ENCODE data around the gene LDLRAD3. TPM values are rescaled to one million over a fixed set of nuclear protein-coding genes. Genes with fewer than 3 reads are reported as not detected.

Gene LDLRAD3, protein sequence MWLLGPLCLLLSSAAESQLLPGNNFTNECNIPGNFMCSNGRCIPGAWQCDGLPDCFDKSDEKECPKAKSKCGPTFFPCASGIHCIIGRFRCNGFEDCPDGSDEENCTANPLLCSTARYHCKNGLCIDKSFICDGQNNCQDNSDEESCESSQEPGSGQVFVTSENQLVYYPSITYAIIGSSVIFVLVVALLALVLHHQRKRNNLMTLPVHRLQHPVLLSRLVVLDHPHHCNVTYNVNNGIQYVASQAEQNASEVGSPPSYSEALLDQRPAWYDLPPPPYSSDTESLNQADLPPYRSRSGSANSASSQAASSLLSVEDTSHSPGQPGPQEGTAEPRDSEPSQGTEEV
- not detected for total RNA-seq
- polyA plus RNA-seq, result not detected

DNA sequence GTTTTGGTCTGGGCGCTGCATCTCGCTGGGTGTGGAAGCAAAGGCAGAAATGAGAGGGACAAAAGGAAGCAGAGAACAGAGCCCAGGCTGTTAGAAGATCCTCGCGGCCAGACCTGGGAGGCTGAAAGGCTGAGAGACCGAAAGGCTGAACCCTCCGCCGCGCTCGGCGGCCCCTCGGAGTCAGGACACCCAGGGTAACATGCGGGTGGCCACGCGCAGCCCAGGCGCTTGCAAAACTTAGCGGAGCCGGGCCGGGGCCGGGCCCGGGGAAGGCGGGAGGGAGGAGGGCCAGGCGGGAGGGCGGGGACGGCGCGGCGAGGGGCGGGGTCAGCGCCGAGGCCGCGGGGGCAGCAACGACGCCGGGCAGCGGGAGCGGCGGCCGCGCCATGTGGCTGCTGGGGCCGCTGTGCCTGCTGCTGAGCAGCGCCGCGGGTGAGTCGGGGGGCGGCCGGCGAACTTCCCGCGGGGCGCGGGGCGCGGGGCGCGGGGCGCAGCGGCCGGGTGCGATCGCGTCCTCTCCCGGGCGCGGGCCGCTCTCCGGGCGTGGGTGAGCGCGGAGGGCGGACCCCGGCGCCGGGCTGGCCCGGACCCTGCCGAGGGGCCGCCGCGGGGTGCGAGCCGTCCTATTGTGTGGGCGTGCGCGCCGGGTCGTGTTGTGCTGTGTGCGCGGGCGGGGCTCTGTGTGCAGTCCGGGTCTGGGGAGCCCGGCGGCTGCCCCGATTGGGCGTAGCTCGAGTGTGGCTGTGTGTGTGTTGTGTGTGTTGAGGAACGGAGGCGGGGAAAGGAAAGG lies at the start of gene LDLRAD3:
Gene LDLRAD3 (plus strand): TSS at position 350 of the 790 bp plus-strand sequence. CDS start 37 bp downstream, at position 387.
- H3K27me3 Mint-ChIP-seq, result peaks cover 35 to 38% of the 10 kb centered on the region in 2 donors
- CTCF ChIA-PET (ENCODE audit: partially characterized antibody), result no interaction called here
- H3K9me3 Mint-ChIP-seq, result no peaks in the 10 kb centered on the region
- no peaks in the 10 kb centered on the region for H3K36me3 Mint-ChIP-seq
- no peaks in the 10 kb centered on the region for H3K27me3 ChIP-seq (ENCODE audit: insufficient read depth, low read length)
- peaks cover 2 to 20% (median 10%) of the 10 kb centered on the region in 4 donors for H3K4me1 Mint-ChIP-seq
- intact Hi-C loops (cut with micrococcal nuclease), result no loop called here
- no peaks in the 10 kb centered on the region for H3K4me1 ChIP-seq (ENCODE audit: insufficient read depth, low read length)
- peak in 2 of 5 donors; percentile 0 to 7 for DNase-seq
- no peaks in the 10 kb centered on the region for H3K9me3 ChIP-seq (ENCODE audit: control insufficient read depth in 1 of 2, low read length in 2 of 2)
- H3K27ac ChIP-seq (ENCODE audit: low read depth, low read length), result no peak within 1 kb of the TSS
- H3K4me3 Mint-ChIP-seq, result peak within 1 kb of the TSS; percentile 78 to 87 (median 83)
- H3K27ac Mint-ChIP-seq, result no peak within 1 kb of the TSS
- H3K4me3 ChIP-seq (ENCODE audit: low read length in 2 of 2), result no peak within 1 kb of the TSS
- POLR2A ChIA-PET (ENCODE audit: partially characterized antibody), result no interaction called here
- no peaks in the 10 kb centered on the region for H3K36me3 ChIP-seq (ENCODE audit: insufficient read depth, low read length)

- Mint-ChIP-seq H3K4me1 (no peaks in the 10 kb centered on the region), H3K4me3 (no peak overlapping the region), H3K36me3 (no peaks in the 10 kb centered on the region), H3K9me3 (peaks cover 2 to 22% (median 11%) of the 10 kb centered on the region in 8 donors), H3K27me3 (peaks cover 13 to 16% of the 10 kb centered on the region in 2 donors), H3K27ac (no peak overlapping the region)
- H3K4me3 ChIP-seq (ENCODE audit: low read length in 2 of 2), result no peak overlapping the region
- ChIA-PET POLR2A (ENCODE audit: partially characterized antibody) (no interaction called here), CTCF (ENCODE audit: partially characterized antibody) (no interaction called here)
- no peaks in the 10 kb centered on the region for H3K4me1 ChIP-seq (ENCODE audit: insufficient read depth, low read length)
- H3K27ac ChIP-seq (ENCODE audit: low read depth, low read length), result no peak overlapping the region
- H3K9me3 ChIP-seq (ENCODE audit: control insufficient read depth in 1 of 2, low read length in 2 of 2), result no peaks in the 10 kb centered on the region
- intact Hi-C loops (cut with micrococcal nuclease), result no loop called here
- no peak for DNase-seq
- H3K36me3 ChIP-seq (ENCODE audit: insufficient read depth, low read length), result no peaks in the 10 kb centered on the region
- H3K27me3 ChIP-seq (ENCODE audit: insufficient read depth, low read length), result no peaks in the 10 kb centered on the region
These were observed 46.8 kb upstream of the LDLRAD3 start for GRCh38 chr11:35897019-35897418.

DNA sequence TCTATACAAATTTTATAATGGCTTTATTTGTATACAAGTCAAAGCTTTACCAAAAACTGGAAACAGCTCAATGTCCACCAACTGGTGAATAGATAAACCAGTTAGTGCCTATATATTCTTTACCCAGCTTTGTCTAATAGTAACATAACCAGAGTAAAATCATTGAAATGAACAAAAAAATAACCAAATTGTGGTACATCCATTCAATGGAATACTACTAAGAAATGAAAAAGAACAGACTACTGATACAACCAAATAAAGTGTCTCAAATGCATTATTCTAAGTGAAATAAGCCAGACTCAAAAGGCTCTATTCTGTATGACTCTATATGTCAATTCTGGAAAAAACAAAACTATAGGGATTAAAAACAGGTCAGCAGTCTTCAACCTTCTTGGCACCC lies 40.9 kb upstream of the LDLRAD3 start:
- intact Hi-C loops (cut with micrococcal nuclease), result loop anchor here (10.0 kb wide), 1 partner anchor 58 kb away; no protein-coding TSS in a partner anchor
- H3K36me3 ChIP-seq (ENCODE audit: insufficient read depth, low read length), result no peaks in the 10 kb centered on the region
- no peak overlapping the region for H3K4me3 ChIP-seq (ENCODE audit: low read length in 2 of 2)
- H3K9me3 Mint-ChIP-seq, result peaks cover 2 to 43% (median 26%) of the 10 kb centered on the region in 8 donors
- H3K4me1 Mint-ChIP-seq, result no peaks in the 10 kb centered on the region
- H3K4me1 ChIP-seq (ENCODE audit: insufficient read depth, low read length), result no peaks in the 10 kb centered on the region
- H3K27ac Mint-ChIP-seq, result no peak overlapping the region
- ChIA-PET POLR2A (ENCODE audit: partially characterized antibody) (no interaction called here), CTCF (ENCODE audit: partially characterized antibody) (no interaction called here)
- no peak overlapping the region for H3K4me3 Mint-ChIP-seq
- no peaks in the 10 kb centered on the region for H3K36me3 Mint-ChIP-seq
- H3K27me3 ChIP-seq (ENCODE audit: insufficient read depth, low read length), result no peaks in the 10 kb centered on the region
- DNase-seq, result no peak
- H3K27me3 Mint-ChIP-seq, result peaks cover 7% of the 10 kb centered on the region in 2 donors
- peaks cover 0 to 4% of the 10 kb centered on the region in 2 donors for H3K9me3 ChIP-seq (ENCODE audit: control insufficient read depth in 1 of 2, low read length in 2 of 2)
- H3K27ac ChIP-seq (ENCODE audit: low read depth, low read length), result no peak overlapping the region

DNA sequence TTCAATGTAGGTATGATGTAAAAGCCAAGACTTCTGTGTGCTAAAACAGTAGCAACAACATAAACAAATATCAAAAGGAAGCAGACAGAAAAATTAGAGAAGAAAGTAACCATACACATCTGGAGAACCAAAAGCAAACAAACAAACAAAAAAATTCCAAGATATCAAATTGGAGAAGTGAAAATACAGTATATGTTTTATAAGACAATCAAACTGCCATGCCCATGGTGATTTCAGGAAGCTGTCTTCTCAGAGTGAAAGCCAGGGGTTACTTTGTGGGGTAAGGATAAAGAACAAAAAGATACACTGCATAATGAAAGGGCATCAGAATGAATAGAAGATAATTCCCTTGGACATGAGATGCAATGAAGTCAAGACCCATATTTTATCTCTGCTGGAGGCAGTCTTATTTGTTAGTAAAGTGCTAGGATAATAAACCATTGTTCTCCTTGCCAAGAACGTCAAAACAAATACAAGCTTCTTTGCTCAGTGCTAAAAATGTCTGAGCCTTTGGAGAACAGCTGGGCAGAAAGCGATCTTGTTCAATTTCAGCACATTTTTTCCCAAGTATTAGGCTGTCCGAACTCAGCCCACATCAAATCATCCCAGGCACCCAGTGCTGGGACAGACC lies 38.1 kb upstream of the LDLRAD3 start:
- DNase-seq, result no peak
- peaks cover 0 to 4% of the 10 kb centered on the region in 2 donors for H3K9me3 ChIP-seq (ENCODE audit: control insufficient read depth in 1 of 2, low read length in 2 of 2)
- intact Hi-C loops (cut with micrococcal nuclease), result loop anchor here (10.0 kb wide), 1 partner anchor 61 kb away; no protein-coding TSS in a partner anchor
- H3K27ac ChIP-seq (ENCODE audit: low read depth, low read length), result no peak overlapping the region
- POLR2A ChIA-PET (ENCODE audit: partially characterized antibody), result no interaction called here
- H3K4me3 Mint-ChIP-seq, result no peak overlapping the region
- H3K4me1 Mint-ChIP-seq, result no peaks in the 10 kb centered on the region
- peaks cover 2 to 34% (median 26%) of the 10 kb centered on the region in 8 donors for H3K9me3 Mint-ChIP-seq
- no peaks in the 10 kb centered on the region for H3K27me3 ChIP-seq (ENCODE audit: insufficient read depth, low read length)
- H3K4me3 ChIP-seq (ENCODE audit: low read length in 2 of 2), result no peak overlapping the region
- CTCF ChIA-PET (ENCODE audit: partially characterized antibody), result no interaction called here
- H3K36me3 ChIP-seq (ENCODE audit: insufficient read depth, low read length), result no peaks in the 10 kb centered on the region
- H3K4me1 ChIP-seq (ENCODE audit: insufficient read depth, low read length), result no peaks in the 10 kb centered on the region
- no peak overlapping the region for H3K27ac Mint-ChIP-seq
- peaks cover 2 to 4% of the 10 kb centered on the region in 2 donors for H3K27me3 Mint-ChIP-seq
- no peaks in the 10 kb centered on the region for H3K36me3 Mint-ChIP-seq

GRCh38 chr11:35906277-35906661 lies 37.6 kb upstream of the LDLRAD3 start:
- ChIA-PET CTCF (ENCODE audit: partially characterized antibody) (no interaction called here), POLR2A (ENCODE audit: partially characterized antibody) (no interaction called here)
- H3K27me3 Mint-ChIP-seq, result peaks cover 2 to 4% of the 10 kb centered on the region in 2 donors
- Histone ChIP-seq H3K36me3 (ENCODE audit: insufficient read depth, low read length) (no peaks in the 10 kb centered on the region), H3K27me3 (ENCODE audit: insufficient read depth, low read length) (no peaks in the 10 kb centered on the region), H3K4me3 (ENCODE audit: low read length in 2 of 2) (no peak overlapping the region), H3K4me1 (ENCODE audit: insufficient read depth, low read length) (no peaks in the 10 kb centered on the region), H3K27ac (ENCODE audit: low read depth, low read length) (no peak overlapping the region), H3K9me3 (ENCODE audit: control insufficient read depth in 1 of 2, low read length in 2 of 2) (peaks cover 0 to 4% of the 10 kb centered on the region in 2 donors)
- no peak for DNase-seq
- no peaks in the 10 kb centered on the region for H3K36me3 Mint-ChIP-seq
- intact Hi-C loops (cut with micrococcal nuclease), result loop anchor here (10.0 kb wide), 1 partner anchor 61 kb away; no protein-coding TSS in a partner anchor
- H3K27ac Mint-ChIP-seq, result no peak overlapping the region
- H3K4me1 Mint-ChIP-seq, result no peaks in the 10 kb centered on the region
- H3K9me3 Mint-ChIP-seq, result peaks cover 2 to 28% (median 22%) of the 10 kb centered on the region in 8 donors
- H3K4me3 Mint-ChIP-seq, result no peak overlapping the region

GRCh38 chr11:35906681-35907080 lies 37.2 kb upstream of the LDLRAD3 start:
- peaks cover 0 to 24% (median 19%) of the 10 kb centered on the region in 8 donors for H3K9me3 Mint-ChIP-seq
- POLR2A ChIA-PET (ENCODE audit: partially characterized antibody), result no interaction called here
- H3K4me1 Mint-ChIP-seq, result no peaks in the 10 kb centered on the region

More at GRCh38 chr11:35906681-35907080, 37.2 kb upstream of the LDLRAD3 start:
- Mint-ChIP-seq H3K27me3 (peaks cover 2 to 4% of the 10 kb centered on the region in 2 donors), H3K36me3 (no peaks in the 10 kb centered on the region), H3K27ac (no peak overlapping the region), H3K4me3 (no peak overlapping the region)
- CTCF ChIA-PET (ENCODE audit: partially characterized antibody), result no interaction called here
- Histone ChIP-seq H3K4me1 (ENCODE audit: insufficient read depth, low read length) (no peaks in the 10 kb centered on the region), H3K27ac (ENCODE audit: low read depth, low read length) (no peak overlapping the region), H3K4me3 (ENCODE audit: low read length in 2 of 2) (no peak overlapping the region), H3K9me3 (ENCODE audit: control insufficient read depth in 1 of 2, low read length in 2 of 2) (peaks cover 0 to 4% of the 10 kb centered on the region in 2 donors), H3K36me3 (ENCODE audit: insufficient read depth, low read length) (no peaks in the 10 kb centered on the region), H3K27me3 (ENCODE audit: insufficient read depth, low read length) (no peaks in the 10 kb centered on the region)
- no peak for DNase-seq
- intact Hi-C loops (cut with micrococcal nuclease), result loop anchor here (10.0 kb wide), 1 partner anchor 62 kb away; no protein-coding TSS in a partner anchor

All from CD4-positive, alpha-beta memory T cell (primary cell).